ENCODE measurements around the gene PCDHA1.

GRCh38 chr5:140764177-140764973, 21.6 kb upstream of the PCDHA1 start:
- no peak for TF ChIP-seq CTCF (IDR thresholded peaks at IDR 0.05; ENCODE audit: insufficient read depth, low read length, poor library complexity, severe bottlenecking)
- TF ChIP-seq EZH2phosphoT487 (conservative IDR thresholded peaks at IDR 0.05; ENCODE audit: low read length) = no peak
